Lower lobe of right lung (tissue), 2 donors: Measurements from ENCODE around the gene METTL24. TPM values are rescaled to one million over a fixed set of nuclear protein-coding genes. Genes with fewer than 3 reads are reported as not detected.

ENCODE experiments used
- ATAC-seq, 2 donors: fragments of 200-7000 bp; cut with Tn5 transposase; one replicate each; pipeline ENCODE4 v1.9.1; 2020 to 2022; ENCODE audit warnings: mild to moderate bottlenecking in 2 of 2, moderate library complexity in 2 of 2
- DNase-seq: peaks from one replicate; pipeline ENCODE4 v3.0.0-alpha.2; 2020
- H3K27ac ChIP-seq: fragments of 200-600 bp; one replicate; pipeline ENCODE4 v1.8.0; 2022
- H3K27me3 ChIP-seq: fragments of 200-600 bp; one replicate; pipeline ENCODE4 v1.8.0; 2022; ENCODE audit warnings: low read depth
- H3K36me3 ChIP-seq: fragments of 200-600 bp; one replicate; pipeline ENCODE4 v1.8.0; 2022; ENCODE audit warnings: mild to moderate bottlenecking
- H3K4me1 ChIP-seq: fragments of 200-600 bp; one replicate; pipeline ENCODE4 v1.8.0; 2022
- H3K4me3 ChIP-seq: fragments of 200-600 bp; one replicate; pipeline ENCODE4 v1.8.0; 2022; ENCODE audit warnings: mild to moderate bottlenecking
- H3K9me3 ChIP-seq: fragments of 200-600 bp; one replicate; pipeline ENCODE4 v1.8.0; 2022
- CTCF ChIP-seq: fragments of 200-600 bp; IDR thresholded peaks from one replicate; pipeline ENCODE4 v1.8.0; 2022; ENCODE audit warnings: antibody characterized with exemption, mild to moderate bottlenecking
- intact Hi-C: fragments of 100-400 bp; cut with DNase I; formaldehyde crosslinking; loops from one replicate; pipeline ENCODE4 v1.11.0; 2022
- total RNA-seq: library from RNA; stranded (reverse); fragmentation: NEBNext Ultra II Directional; extraction: Animal tissue kit (Norgen Biotek cat#: 25700); gene quantifications from one replicate; pipeline ENCODE4 v1.2.1, GENCODE V29; 2021
- donor health status: DM: no; HTN: yes; CAD: no; lungs with severe emphysema.

The METTL24 gene
- total RNA-seq, 1 donor from 2014 or later: 2.8 TPM

GRCh38 chr6:110363748-110364147, 5.6 kb upstream of the METTL24 start:
- no peak for ATAC-seq

GRCh38 chr6:110360676-110361075, 2.5 kb upstream of the METTL24 start:
- Histone ChIP-seq H3K36me3 (no peaks in the 10 kb centered on the region), H3K4me1 (peaks cover 5% of the 10 kb centered on the region), H3K27me3 (peaks cover 26% of the 10 kb centered on the region), H3K27ac (no peak overlapping the region), H3K9me3 (no peaks in the 10 kb centered on the region), H3K4me3 (no peak overlapping the region)
- TF ChIP-seq CTCF: no peak
- intact Hi-C loops: no loop called here
- ATAC-seq (no peak), DNase-seq (no peak)

More at GRCh38 chr6:110363748-110364147, 5.6 kb upstream of the METTL24 start:
- no peaks in the 10 kb centered on the region for H3K9me3 ChIP-seq
- H3K27me3 ChIP-seq: peaks cover 9% of the 10 kb centered on the region
- no peaks in the 10 kb centered on the region for H3K4me1 ChIP-seq
- H3K4me3 ChIP-seq: no peak overlapping the region
- DNase-seq: no peak
- intact Hi-C loops: no loop called here
- H3K27ac ChIP-seq: no peak overlapping the region
- H3K36me3 ChIP-seq: no peaks in the 10 kb centered on the region
- no peak for TF ChIP-seq CTCF

GRCh38 chr6:110359556-110359955, 1.4 kb upstream of the METTL24 start:
- no peak overlapping the region for H3K27ac ChIP-seq
- no peaks in the 10 kb centered on the region for H3K9me3 ChIP-seq
- H3K27me3 ChIP-seq: peaks cover 26% of the 10 kb centered on the region
- H3K4me3 ChIP-seq: no peak overlapping the region
- DNase-seq: no peak
- H3K4me1 ChIP-seq: peaks cover 5% of the 10 kb centered on the region
- no peak for ATAC-seq
- no peak for TF ChIP-seq CTCF
- no peaks in the 10 kb centered on the region for H3K36me3 ChIP-seq
- intact Hi-C loops: no loop called here

- no peaks in the 10 kb centered on the region for H3K36me3 ChIP-seq
- peak overlapping the region; percentile 77 for H3K27ac ChIP-seq
- H3K4me3 ChIP-seq: peak overlapping the region; percentile 63
- intact Hi-C loops: no loop called here
- H3K9me3 ChIP-seq: no peaks in the 10 kb centered on the region
- DNase-seq: no peak
- peaks cover 5% of the 10 kb centered on the region for H3K4me1 ChIP-seq
- ATAC-seq: no peak
- H3K27me3 ChIP-seq: peaks cover 26% of the 10 kb centered on the region
- TF ChIP-seq CTCF: no peak
Observed at GRCh38 chr6:110358553-110359160, 508 bp upstream of the METTL24 start.

- Histone ChIP-seq H3K27ac (peak overlapping the region; percentile 71), H3K36me3 (no peaks in the 10 kb centered on the region), H3K27me3 (peaks cover 26% of the 10 kb centered on the region), H3K4me1 (peaks cover 12% of the 10 kb centered on the region), H3K4me3 (peak overlapping the region; percentile 63), H3K9me3 (no peaks in the 10 kb centered on the region)
- intact Hi-C loops: no loop called here
- no peak for DNase-seq
- TF ChIP-seq CTCF: no peak
- peak in 1 of 2 donors; percentile 47 for ATAC-seq
Observed at GRCh38 chr6:110357298-110357663, 868 bp downstream of the METTL24 start.
